Measurements from ENCODE around the gene GPR21. TPM values are rescaled to one million over a fixed set of nuclear protein-coding genes. Genes with fewer than 3 reads are reported as not detected.

The GPR21 gene
- total RNA-seq, result 0.28 and 0.42 TPM in 2 replicates

GRCh38 chr9:123033352-123033751 is at the start of gene GPR21:
Gene GPR21, plus strand, starts transcription at chr9:123033667. Its CDS starts 900 bp downstream, at chr9:123034567.

Other genes starting within 250 kb of the GPR21 start
- not detected in 2 replicates for gene OR5C1, start 244.7 kb upstream of the GPR21 start, total RNA-seq
- gene OR1K1, start 233.5 kb upstream of the GPR21 start, total RNA-seq, result not detected in 2 replicates
- 16.7 and 17.2 TPM in 2 replicates for gene PDCL, start 205.1 kb upstream of the GPR21 start, total RNA-seq
- 21.9 and 32.8 TPM in 2 replicates for gene RC3H2, start 128.3 kb upstream of the GPR21 start, total RNA-seq
- gene ZBTB6, start 120.3 kb upstream of the GPR21 start, total RNA-seq, result 4.5 and 8.5 TPM in 2 replicates
- gene ZBTB26, start 102.2 kb upstream of the GPR21 start, total RNA-seq, result 0.56 and 2.5 TPM in 2 replicates
- 11.6 and 15.2 TPM in 2 replicates for gene RABGAP1, start 92.6 kb upstream of the GPR21 start, total RNA-seq
- gene STRBP, start 234.9 kb downstream of the GPR21 start, total RNA-seq, result 7.8 and 9.2 TPM in 2 replicates

Data from airway epithelial cell (primary cell).